OCI-LY3 (cell line): Measurements from ENCODE around the gene OMP.

Experiments
- H2AFZ ChIP-seq: fragments of 200-600, 300-600 bp; shearing (Covaris generic); 2 replicates; pipeline ENCODE4 v1.6.0; 2014; ENCODE audit warnings: antibody characterized with exemption, low read depth, low read length
- H3K27ac ChIP-seq: fragments of 200-600, 300-600 bp; sonication (generic); 2 replicates; pipeline ENCODE4 v1.5.1; 2014; ENCODE audit warnings: mild to moderate bottlenecking, low read length, moderate library complexity, mixed read lengths
- H3K27me3 ChIP-seq: fragments of 200-600, 300-600 bp; sonication (generic); 2 replicates; pipeline ENCODE4 v1.6.1; 2014; ENCODE audit warnings: low read depth, low read length, mixed read lengths
- H3K36me3 ChIP-seq: fragments of 200-600, 300-600 bp; sonication (generic); replicated peaks from 2 replicates; pipeline ENCODE3; 2014; ENCODE audit warnings: low read depth, low read length, mixed read lengths
- H3K4me1 ChIP-seq: fragments of 300-600, 200-600 bp; sonication (generic); 2 replicates; pipeline ENCODE4 v1.6.1; 2014; ENCODE audit warnings: low read length, mixed read lengths
- H3K4me2 ChIP-seq: fragments of 200-600, 300-600 bp; sonication (generic); 2 replicates; pipeline ENCODE4 v1.6.1; 2014; ENCODE audit warnings: low read length, mixed read lengths
- H3K4me3 ChIP-seq: fragments of 300-600, 200-600 bp; sonication (generic); 2 replicates; pipeline ENCODE4 v1.5.1; 2014; ENCODE audit warnings: antibody characterized with exemption, mild to moderate bottlenecking, low read length, moderate library complexity
- H3K79me2 ChIP-seq: fragments of 300-600, 200-600 bp; shearing (Covaris generic); 2 replicates; pipeline ENCODE4 v1.6.1; 2014; ENCODE audit warnings: mild to moderate bottlenecking, low read length, mixed read lengths
- H3K9ac ChIP-seq: fragments of 300-600, 200-600 bp; shearing (Covaris generic); 2 replicates; pipeline ENCODE4 v1.6.0; 2014; ENCODE audit warnings: mild to moderate bottlenecking, low read length, moderate library complexity
- H3K9me3 ChIP-seq: fragments of 200-600, 300-600 bp; shearing (Covaris generic); 2 replicates; pipeline ENCODE4 v1.6.1; 2014; ENCODE audit warnings: low read length, mixed read lengths; ENCODE audit not compliant: insufficient read depth
- H4K20me1 ChIP-seq: fragments of 200-600, 300-600 bp; sonication (generic); 2 replicates; pipeline ENCODE4 v1.6.1; 2016; ENCODE audit warnings: low read length, mixed read lengths; ENCODE audit not compliant: insufficient read depth
- EZH2phosphoT487 ChIP-seq: fragments of 200-600 bp; shearing (Covaris generic); IDR thresholded peaks from 2 replicates; pipeline ENCODE4 v1.6.1; 2018; ENCODE audit warnings: antibody characterized with exemption, mixed run types, low read depth
- TF ChIP-seq, protein P1 (sequence below): fragments of 200-600, 300-600 bp; sonication (generic); IDR thresholded peaks from 2 replicates; pipeline ENCODE4 v1.5.1; 2014; ENCODE audit warnings: antibody characterized with exemption, low read length, low read depth

OMP gene

DNA sequence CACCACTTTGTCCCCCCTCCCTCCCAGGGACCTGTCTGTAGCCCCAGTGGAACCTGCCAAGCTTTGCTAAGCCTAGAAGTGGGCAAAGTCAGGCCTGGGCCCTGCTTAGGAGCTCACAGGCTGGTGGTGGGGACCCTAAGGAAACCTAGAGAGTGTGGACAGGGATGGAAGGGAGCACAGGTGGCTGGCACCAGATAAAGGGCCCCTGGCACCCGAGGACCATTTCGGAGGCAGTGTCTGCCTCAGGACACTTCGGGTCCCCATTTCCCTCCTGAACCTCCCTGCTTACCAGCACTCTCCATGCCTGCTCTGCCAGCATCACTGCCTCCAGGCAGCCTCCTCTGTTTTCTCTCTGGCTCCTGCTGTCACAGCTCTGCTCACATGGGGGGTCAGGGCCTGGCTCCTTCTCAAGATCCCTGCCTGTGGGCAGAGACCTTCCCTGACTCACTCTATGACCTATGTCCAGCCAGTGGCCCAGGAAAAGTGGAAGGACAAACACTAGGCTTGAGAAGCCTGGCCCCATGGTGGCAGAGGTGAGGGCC lies 13.6 kb upstream of the OMP start:
- H3K4me2 ChIP-seq = no peak overlapping the region
- H3K9me3 ChIP-seq = no peaks in the 10 kb centered on the region
- no peaks in the 10 kb centered on the region for H3K36me3 ChIP-seq
- H2AFZ ChIP-seq = no peak overlapping the region
- H3K4me1 ChIP-seq = peaks cover 7% of the 10 kb centered on the region
- TF ChIP-seq EZH2phosphoT487 = no peak
- TF ChIP-seq, protein P1, sequence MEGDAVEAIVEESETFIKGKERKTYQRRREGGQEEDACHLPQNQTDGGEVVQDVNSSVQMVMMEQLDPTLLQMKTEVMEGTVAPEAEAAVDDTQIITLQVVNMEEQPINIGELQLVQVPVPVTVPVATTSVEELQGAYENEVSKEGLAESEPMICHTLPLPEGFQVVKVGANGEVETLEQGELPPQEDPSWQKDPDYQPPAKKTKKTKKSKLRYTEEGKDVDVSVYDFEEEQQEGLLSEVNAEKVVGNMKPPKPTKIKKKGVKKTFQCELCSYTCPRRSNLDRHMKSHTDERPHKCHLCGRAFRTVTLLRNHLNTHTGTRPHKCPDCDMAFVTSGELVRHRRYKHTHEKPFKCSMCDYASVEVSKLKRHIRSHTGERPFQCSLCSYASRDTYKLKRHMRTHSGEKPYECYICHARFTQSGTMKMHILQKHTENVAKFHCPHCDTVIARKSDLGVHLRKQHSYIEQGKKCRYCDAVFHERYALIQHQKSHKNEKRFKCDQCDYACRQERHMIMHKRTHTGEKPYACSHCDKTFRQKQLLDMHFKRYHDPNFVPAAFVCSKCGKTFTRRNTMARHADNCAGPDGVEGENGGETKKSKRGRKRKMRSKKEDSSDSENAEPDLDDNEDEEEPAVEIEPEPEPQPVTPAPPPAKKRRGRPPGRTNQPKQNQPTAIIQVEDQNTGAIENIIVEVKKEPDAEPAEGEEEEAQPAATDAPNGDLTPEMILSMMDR = no peak
- H4K20me1 ChIP-seq = no peaks in the 10 kb centered on the region
- H3K27ac ChIP-seq = no peak overlapping the region
- H3K4me3 ChIP-seq = no peak overlapping the region
- no peaks in the 10 kb centered on the region for H3K27me3 ChIP-seq
- no peak overlapping the region for H3K9ac ChIP-seq
- no peaks in the 10 kb centered on the region for H3K79me2 ChIP-seq

DNA sequence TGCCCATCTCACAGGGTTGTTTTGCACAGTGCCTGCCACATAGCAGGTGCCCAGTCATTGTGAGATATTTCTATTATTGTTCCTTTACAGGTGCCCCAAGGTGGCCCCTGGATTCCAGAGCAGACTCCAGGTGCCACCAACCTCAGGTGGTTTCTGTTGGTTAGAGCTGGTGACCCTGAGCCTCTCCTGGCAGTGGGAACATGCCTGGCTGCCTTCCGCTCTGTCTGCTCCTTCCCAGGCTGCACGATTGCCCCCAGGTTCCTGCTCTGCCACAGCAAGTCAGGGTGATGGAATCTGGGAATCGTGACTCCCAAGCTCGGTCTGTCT lies 12.6 kb upstream of the OMP start:
- TF ChIP-seq, protein P1 = no peak
- TF ChIP-seq EZH2phosphoT487 = no peak
- Histone ChIP-seq H3K4me1 (peaks cover 7% of the 10 kb centered on the region), H4K20me1 (no peaks in the 10 kb centered on the region)

DNA sequence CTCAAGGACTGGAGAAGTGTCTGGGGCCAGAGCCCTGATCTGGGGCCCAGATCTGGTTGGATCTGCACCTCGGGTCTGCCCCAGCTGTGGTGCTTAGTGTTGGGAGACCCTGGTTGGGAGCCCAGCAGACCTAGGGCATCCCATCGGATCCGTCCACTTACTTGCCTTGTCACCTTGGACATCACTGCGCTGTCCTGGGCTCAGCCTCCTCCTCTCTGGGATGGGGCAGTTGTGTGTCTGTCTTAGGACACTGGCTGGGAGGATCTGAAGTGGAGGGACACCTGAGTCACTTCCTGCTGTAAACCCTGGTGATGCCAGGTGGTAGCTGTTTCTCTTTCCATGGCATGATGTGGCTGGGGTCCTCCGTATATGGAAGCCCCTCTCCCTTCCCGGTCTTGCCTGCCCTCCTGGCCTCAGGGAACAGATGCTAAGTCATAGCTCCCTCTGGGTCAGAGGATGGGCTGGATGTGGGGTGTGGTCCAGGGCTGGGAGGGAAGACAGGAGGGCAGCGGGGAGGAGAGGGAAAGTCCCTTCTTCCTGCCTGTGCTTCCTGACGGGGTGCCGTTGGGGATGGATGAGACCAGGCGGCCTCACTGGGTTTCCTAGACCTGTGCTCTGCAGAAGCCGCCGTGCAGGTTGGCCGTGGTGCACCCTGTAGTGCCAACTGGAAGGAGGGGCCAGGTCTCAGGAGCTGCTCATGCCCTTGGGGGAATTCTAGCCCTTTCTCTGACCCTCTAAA lies 12.1 kb upstream of the OMP start:
- Histone ChIP-seq H3K79me2 (no peaks in the 10 kb centered on the region), H3K36me3 (no peaks in the 10 kb centered on the region), H3K9me3 (no peaks in the 10 kb centered on the region), H3K4me3 (peak overlapping the region; percentile 21; the same call in 1 of the 2 replicates), H3K27me3 (no peaks in the 10 kb centered on the region), H4K20me1 (no peaks in the 10 kb centered on the region), H3K4me2 (peak overlapping the region; percentile 49), H3K4me1 (peaks cover 7% of the 10 kb centered on the region), H3K27ac (no peak overlapping the region), H2AFZ (peak overlapping the region; percentile 37), H3K9ac (no peak overlapping the region)
- no peak for TF ChIP-seq EZH2phosphoT487
- TF ChIP-seq, protein P1 = no peak

More for the DNA sequence above, 12.6 kb upstream of the OMP start:
- Histone ChIP-seq H3K9ac (no peak overlapping the region), H3K36me3 (no peaks in the 10 kb centered on the region), H3K27me3 (no peaks in the 10 kb centered on the region), H2AFZ (no peak overlapping the region), H3K4me2 (no peak overlapping the region), H3K27ac (no peak overlapping the region), H3K4me3 (no peak overlapping the region), H3K79me2 (no peaks in the 10 kb centered on the region), H3K9me3 (no peaks in the 10 kb centered on the region)

DNA sequence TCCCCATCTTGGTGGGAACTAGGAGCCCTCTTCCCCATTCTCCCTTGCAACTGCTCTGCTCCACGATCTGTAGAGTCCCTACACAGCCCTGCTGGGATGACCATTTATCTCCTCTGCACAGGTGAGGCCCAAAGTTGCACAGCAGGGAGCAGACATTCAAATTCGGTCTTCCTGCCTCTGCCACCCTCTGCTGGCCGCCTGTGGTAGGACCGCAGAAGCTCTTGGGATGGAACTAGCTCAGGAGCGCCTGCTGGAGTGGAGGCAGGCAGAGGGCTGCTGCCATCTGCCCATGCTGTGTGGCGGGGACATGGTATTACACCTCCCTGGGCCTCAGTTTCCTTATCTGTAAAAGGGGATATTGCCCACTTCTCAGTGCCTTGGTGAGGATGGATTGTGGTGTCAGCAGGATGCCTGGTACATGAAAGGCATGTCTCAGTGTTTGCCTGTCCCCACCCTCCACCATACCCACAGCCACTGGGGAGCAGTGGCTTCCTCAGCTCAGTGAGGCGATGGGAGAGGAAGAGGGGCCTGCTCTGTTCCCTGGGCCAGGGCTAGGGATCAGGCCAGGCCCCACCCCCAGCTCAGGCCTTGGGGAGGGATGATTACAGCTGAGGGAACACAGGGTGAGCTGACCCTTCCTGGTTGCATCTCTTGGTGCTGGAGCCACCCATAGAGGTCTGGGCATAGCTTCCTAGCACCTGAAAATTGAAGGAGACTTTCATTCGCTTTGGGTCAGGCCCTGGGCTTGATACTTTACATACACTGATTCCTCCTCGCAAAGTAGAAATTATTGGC lies 11.3 kb upstream of the OMP start:
- no peak overlapping the region for H3K9ac ChIP-seq
- H3K27ac ChIP-seq = no peak overlapping the region
- H3K27me3 ChIP-seq = no peaks in the 10 kb centered on the region
- H3K4me1 ChIP-seq = peaks cover 7% of the 10 kb centered on the region
- TF ChIP-seq EZH2phosphoT487 = no peak
- TF ChIP-seq, protein P1 = peak; percentile 97
- H2AFZ ChIP-seq = peak overlapping the region; percentile 37
- no peaks in the 10 kb centered on the region for H3K79me2 ChIP-seq
- peak overlapping the region; percentile 49 for H3K4me2 ChIP-seq
- H3K4me3 ChIP-seq = peak overlapping the region; percentile 21; the same call in 1 of the 2 replicates
- H3K36me3 ChIP-seq = no peaks in the 10 kb centered on the region
- no peaks in the 10 kb centered on the region for H3K9me3 ChIP-seq
- H4K20me1 ChIP-seq = no peaks in the 10 kb centered on the region
